ENCODE results near the gene TBP.
"Not testable (repeated sequence)": the region's sequence is repeated elsewhere in the genome, so short reads cannot be mapped to it uniquely, and the experiment has no call there.

Gene TBP

DNA sequence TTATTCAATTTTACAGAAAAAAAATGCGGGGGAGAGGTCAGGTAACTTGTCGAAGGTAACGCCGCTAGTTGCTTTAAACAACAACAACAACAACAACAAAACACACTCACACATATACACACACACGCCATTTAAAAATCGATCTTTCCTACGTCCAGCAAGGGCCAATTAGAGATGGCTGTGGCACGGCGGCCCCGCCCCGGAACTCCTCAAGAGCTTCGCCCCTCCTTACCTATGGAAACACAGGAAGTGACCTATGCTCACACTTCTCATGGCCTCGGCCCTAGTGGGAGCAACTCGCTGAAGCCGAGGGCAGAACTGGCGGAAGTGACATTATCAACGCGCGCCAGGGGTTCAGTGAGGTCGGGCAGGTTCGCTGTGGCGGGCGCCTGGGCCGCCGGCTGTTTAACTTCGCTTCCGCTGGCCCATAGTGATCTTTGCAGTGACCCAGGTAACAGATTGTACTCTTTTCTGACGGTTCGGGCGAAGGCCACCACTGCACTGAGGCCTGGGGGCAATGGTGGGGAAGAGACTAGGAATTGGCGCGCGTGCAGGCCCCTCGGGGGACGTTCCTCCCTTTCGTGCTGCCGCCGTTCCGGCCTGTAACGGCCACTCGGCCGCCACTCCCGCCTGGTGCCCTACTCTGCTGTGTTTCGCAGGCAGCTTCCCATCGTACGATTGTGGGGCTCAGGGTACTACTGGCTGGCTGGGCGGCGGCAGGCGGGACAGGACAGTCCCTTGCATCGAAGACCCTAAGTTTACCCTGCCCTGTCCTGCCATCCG is at the start of gene TBP:
Gene TBP, plus strand, starts transcription at position 357 of the 783 bp plus-strand sequence. CDS start 2,661 bp downstream, outside the sequence.
- peak; percentile 98 for DNase-seq

DNA sequence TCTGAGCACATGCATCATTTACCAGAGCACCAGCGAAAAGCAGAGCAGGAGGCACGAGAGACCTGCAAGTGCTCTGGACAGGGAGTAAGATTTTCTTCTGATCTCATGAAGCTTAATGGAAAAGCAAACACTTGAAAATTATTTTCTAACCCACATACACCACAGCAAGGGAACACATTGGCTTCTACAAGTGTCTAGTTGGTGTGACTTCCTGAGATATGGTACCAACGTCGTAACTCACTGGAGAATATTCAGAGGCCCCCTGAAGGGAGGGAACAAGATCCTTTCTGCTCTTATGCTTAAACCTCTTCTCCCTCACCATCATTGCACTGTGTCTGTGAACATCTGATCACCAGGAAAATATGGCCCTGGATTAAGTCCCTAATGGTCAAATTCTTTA is 49.7 kb upstream of the TBP start:
- DNase-seq: no peak

GRCh38 chr6:170505306-170505705 is 48.9 kb upstream of the TBP start:
- no peak for DNase-seq

- DNase-seq: no peak
Measured at GRCh38 chr6:170506446-170506845, 47.7 kb upstream of the TBP start.

DNA sequence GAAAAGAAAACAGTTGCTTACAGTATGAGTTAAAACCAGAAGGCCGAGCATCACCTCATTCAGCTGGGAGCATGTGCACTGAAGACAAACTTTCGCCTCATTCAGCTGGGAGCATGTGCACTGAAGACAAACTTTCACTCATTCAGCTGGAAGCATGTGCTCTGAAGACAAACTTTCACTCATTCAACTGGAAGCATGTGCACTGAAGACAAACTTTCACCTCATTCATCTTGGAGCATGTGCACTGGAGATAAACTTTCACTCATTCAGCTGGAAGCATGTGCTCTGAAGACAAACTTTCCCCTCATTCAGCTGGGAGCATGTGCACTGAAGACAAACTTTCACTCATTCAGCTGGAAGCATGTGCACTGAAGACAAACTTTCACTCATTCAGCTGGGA is 46.4 kb upstream of the TBP start:
- DNase-seq: not testable (repeated sequence)

GRCh38 chr6:170508275-170508674 is 45.9 kb upstream of the TBP start:
- DNase-seq: not testable (repeated sequence)

GRCh38 chr6:170508892-170509722 is 45.1 kb upstream of the TBP start:
- not testable (repeated sequence) for DNase-seq

- DNase-seq: no peak
Measured at GRCh38 chr6:170509723-170510018, 44.5 kb upstream of the TBP start.

GRCh38 chr6:170510631-170511030 is 43.5 kb upstream of the TBP start:
- DNase-seq: no peak

GRCh38 chr6:170512249-170512648 is 41.9 kb upstream of the TBP start:
- no peak for DNase-seq

DNA sequence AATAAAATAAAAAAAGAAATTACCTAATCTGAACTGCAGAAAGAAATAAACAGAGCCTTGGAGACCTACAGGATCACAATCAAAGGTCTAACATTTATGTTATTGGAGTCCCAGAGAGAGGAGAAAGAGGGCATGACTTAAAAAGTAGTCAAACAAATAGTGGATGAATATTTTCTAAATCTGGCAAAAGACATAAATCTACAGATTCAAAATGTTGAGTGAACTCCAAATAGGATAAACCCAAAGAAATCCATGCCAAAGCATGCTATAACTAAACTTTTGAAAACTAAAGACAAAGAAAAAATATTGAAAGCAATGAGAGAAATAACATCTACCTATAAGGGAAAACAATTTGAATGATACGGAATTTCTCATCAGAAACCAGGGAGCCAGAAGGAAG is 39.3 kb upstream of the TBP start:
- DNase-seq: no peak

DNA sequence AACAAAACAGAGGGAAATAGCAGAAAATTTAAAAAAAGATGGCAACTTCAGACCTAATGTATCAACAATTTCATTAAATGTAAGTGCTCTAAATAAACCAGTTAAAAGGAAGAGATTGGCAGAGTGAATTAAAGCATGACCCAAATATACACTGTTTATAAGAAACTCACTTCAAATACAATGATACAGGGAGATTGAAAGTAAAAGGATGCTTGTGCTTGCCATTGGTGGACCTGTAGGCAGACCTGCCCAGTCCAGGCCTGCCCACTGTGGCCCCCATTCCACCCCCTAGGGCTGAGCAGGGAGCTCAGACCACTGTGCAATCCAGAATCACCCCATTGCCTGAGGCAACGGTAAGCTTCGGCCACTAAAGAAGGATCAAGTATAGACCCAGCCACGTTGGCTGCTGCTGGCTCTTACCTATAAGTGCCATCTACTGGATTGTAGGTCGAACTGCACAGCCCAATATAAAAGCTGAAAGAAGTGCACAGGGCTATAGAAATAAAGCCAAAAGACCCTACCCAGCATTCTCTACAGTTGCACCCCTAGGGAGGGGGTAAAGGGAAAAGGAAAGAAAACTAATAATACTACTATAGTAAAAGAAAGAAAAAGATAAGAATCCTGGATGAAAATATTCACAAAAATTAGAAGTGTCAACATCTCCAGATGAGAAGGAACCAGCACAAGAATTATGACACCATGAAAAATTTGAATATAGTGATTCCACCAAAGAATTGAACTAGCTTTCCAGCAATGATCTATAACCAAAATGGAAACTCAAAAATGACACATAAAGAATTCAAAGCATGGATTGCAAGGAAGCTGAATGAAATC is 37.2 kb upstream of the TBP start:
- peak; percentile 60 for DNase-seq

- DNase-seq: no peak
Measured at GRCh38 chr6:170522565-170523183, 31.5 kb upstream of the TBP start.

DNA sequence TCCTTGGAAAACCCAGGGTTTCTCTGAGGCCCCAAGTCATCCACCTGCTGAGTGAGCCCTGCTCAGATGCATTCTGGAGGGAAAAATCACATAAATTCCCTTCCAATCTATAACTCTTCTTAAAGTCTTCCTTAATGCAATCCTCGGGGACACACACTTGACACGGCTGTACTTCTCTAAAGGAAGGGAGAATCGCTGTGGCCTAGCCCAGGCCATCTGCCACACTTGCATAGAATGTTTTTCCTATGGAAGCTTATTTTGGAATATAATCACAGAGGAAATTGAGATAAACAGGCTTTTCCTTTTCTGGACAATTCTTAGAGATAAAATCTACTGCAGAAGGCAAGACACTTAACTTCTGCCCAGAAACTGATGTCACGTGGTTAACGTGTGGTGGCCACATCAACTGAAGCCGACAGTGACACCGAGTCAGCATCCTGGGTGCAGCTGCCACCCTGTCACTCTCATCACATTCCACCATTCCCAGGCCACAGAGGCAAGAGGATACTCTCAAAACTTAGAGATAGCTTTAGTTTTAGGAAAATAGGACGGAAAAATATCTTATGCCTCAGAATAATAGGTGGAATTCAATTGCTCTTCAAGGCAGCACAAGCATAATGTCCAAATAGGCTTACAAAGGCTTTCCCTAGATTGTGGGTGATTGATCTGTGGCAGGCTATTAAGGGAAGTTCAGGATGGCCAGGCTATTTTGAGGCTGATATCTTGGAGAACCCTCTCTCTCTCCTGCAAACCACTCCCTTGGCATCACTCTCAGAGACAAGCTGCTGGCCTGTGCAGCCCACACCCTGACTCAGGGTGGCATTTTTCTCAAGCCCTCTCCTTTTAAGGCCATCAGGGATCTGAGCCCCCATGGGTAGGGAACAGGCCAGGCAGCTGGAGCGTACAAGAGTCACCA is 30.7 kb upstream of the TBP start:
- DNase-seq: no peak

- DNase-seq: no peak
Measured at GRCh38 chr6:170524172-170524502, 30.0 kb upstream of the TBP start.

- no peak for DNase-seq
Measured at GRCh38 chr6:170525795-170526194, 28.4 kb upstream of the TBP start.

- not testable (repeated sequence) for DNase-seq
Measured at GRCh38 chr6:170527995-170528394, 26.2 kb upstream of the TBP start.

GRCh38 chr6:170529839-170530469 is 24.2 kb upstream of the TBP start:
- peak; percentile 59 for DNase-seq

DNA sequence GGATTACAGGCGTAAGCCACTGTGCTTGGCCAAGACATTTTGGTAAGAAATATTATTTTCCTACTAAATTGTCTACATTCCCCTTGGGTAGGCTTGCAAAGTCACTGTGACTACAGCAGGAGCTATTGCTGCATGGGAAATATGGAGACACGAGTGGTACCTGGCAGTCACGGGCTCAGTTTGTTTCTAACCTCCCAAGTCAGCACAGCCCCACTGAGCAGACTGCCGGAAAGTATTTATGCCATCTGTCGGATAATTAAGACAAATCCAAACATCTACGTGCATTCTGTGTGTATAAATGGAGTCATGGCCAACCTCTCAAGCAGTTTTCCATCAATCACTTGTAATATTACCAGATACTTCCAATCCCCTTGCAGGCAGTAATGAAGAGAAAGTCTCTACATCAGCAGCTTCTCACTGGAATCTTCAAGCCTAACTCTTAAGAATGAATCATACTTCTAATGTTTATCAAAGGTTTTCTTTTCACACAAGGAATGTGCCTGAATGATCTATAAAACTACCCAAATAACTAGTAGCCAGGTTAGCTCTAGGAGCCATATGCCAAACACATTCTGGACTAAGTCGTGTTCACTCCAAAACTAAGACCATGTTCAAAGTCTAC is 21.2 kb upstream of the TBP start:
- no peak for DNase-seq

DNA sequence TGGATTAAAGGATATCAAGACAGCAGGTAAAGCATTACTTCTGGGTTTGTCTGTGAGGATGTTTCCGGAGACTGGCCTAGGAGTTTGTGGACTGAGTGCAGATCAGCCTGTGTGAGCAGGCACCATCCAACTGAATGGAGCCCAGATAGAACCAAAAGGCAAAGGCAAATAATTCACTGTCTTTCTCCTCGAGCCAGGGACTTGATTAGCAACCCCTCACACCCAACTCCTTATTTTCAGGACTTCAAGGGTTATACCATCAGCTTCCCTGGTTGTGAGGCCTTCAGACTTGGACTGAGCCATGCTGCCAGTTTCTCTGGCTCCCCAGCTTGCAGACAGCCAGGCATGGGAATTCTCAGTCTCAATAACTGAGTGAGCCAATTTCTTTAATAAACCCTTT is 20.4 kb upstream of the TBP start:
- DNase-seq: no peak

GRCh38 chr6:170535004-170535403 is 19.2 kb upstream of the TBP start:
- no peak for DNase-seq
